Activated CD4-positive, alpha-beta memory T cell treated with anti-CD3 and anti-CD28 coated beads, Interleukin-2, amount 10 ng/mL, durations not matched to agents 7 days and 5 days (primary cell): ENCODE results near the gene UFSP1. TPM values are rescaled to one million over a fixed set of nuclear protein-coding genes. Genes with fewer than 3 reads are reported as not detected.

Experiments
- CTCF ChIA-PET: fragments of 350-600 bp; sonication (Branson Sonifier 250); formaldehyde crosslinking; loops from one replicate; lab custom pipeline; 2021; ENCODE audit warnings: antibody characterized with exemption, inconsistent platforms; lab: Charles Lee
- POLR2A ChIA-PET: fragments of 350-600 bp; sonication (Branson Sonifier 250); formaldehyde crosslinking; loops from one replicate; lab custom pipeline; 2021; ENCODE audit warnings: antibody characterized with exemption; lab: Charles Lee
- DNase-seq: peaks from one replicate; pipeline ENCODE4 v3.0.0-alpha.2; 2020
- H3K27ac Mint-ChIP-seq: one replicate; pipeline ENCODE4 v1.8.0; 2021; ENCODE audit warnings: mild to moderate bottlenecking, mixed read lengths
- H3K27me3 Mint-ChIP-seq: one replicate; pipeline ENCODE4 v1.8.0; 2021; ENCODE audit warnings: mixed read lengths
- H3K36me3 Mint-ChIP-seq: one replicate; pipeline ENCODE4 v1.8.0; 2021; ENCODE audit warnings: low read depth, mixed read lengths
- H3K4me1 Mint-ChIP-seq: one replicate; pipeline ENCODE4 v1.8.0; 2021; ENCODE audit warnings: mixed read lengths
- H3K4me3 Mint-ChIP-seq: one replicate; pipeline ENCODE4 v1.8.0; 2021; ENCODE audit warnings: mild to moderate bottlenecking, mixed read lengths
- H3K9me3 Mint-ChIP-seq: one replicate; pipeline ENCODE4 v1.8.0; 2021; ENCODE audit warnings: mixed read lengths
- total RNA-seq, 2 experiments: library from RNA; stranded (reverse); gene quantifications; one replicate each; pipeline ENCODE4 v1.2.3, GENCODE V29; 2021

The UFSP1 gene
- total RNA-seq, 2 experiments from 2014 or later: 2.1 to 3.0 TPM

DNA sequence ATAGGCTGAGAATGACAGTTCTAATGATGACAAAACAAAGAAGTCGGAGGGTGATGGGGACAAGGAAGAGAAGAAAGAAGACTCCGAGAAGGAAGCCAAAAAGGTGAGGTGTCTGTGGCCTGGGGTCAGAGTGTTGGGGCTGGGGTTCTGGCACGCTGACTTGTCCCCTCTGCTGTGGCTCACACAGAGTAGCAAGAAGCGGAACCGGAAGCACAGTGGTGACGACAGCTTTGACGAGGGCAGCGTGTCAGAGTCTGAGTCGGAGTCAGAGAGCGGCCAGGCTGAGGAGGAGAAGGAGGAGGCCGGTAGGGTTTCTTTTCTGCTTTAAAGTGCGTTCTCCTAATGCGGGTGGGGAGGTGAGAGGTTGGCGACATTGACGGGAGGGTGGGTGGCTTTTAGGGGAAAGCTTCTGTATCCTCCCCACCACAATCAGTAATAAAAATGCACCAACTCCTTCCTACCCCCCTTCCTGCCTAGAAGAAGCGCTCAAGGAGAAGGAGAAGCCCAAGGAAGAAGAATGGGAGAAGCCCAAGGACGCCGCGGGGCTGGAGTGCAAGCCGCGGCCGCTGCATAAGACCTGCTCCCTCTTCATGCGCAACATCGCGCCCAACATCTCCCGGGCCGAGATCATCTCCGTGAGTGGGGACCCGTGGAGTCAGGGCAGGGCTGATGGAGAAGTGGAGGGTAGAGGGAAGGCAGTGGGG is 4.6 kb downstream of the UFSP1 start:
- peaks cover 68% of the 10 kb centered on the region for H3K4me1 Mint-ChIP-seq
- DNase-seq: peak; percentile 58
- no peaks in the 10 kb centered on the region for H3K9me3 Mint-ChIP-seq
- POLR2A ChIA-PET: interaction anchor here (1.5 to 7.4 kb wide), 2 partner anchors 9 to 179 kb away, joined by 3 to 251 read pairs; partner anchors contain the start of genes POP7 and SRRT
- H3K36me3 Mint-ChIP-seq: peaks cover 82% of the 10 kb centered on the region
- peak overlapping the region; percentile 95 for H3K27ac Mint-ChIP-seq
- no peaks in the 10 kb centered on the region for H3K27me3 Mint-ChIP-seq
- H3K4me3 Mint-ChIP-seq: peak overlapping the region; percentile 65
- CTCF ChIA-PET: interaction anchor here (0.7 kb wide), 1 partner anchor 33 kb away, joined by 3 read pairs; the partner anchor contains the start of gene SLC12A9

DNA sequence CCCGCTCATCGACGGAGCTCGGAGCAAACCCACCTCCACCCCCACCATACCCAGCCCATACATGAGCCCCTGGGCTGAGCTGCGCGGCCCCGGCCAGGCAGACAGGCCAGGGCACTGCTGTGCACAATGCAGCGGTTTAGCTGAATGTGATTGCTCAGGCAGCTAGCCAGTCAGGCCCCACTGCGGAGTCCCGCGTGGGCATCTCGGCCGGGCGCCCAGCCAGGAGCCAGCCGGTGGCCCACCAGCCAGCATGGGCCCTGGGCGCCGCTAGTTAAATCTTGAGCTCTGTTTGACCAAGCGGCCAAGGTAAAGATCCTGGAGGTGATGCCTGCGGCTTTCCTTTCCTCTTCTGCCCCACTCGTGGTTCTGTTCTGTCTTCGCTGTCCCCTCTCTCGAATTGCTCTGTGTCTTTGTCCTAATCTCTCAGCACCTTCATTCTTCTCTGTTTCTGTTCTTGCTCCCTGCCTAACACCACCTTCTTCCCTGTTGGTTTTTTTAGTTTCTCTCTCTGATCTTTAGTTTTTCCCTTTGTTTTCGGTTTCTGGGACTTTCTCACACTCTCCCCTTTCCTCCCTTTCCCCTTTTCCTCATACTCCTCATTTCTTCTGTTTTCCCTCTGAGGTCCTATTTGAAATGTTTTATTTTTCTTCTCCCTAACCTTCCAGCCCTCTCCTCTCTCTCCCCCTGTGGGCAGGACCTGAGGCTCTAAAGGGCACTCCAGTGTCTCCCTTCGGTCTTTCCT is 6.6 kb downstream of the UFSP1 start:
- Mint-ChIP-seq H3K9me3 (no peaks in the 10 kb centered on the region), H3K4me1 (peaks cover 77% of the 10 kb centered on the region), H3K27me3 (no peaks in the 10 kb centered on the region), H3K4me3 (no peak overlapping the region), H3K36me3 (peaks cover 93% of the 10 kb centered on the region), H3K27ac (no peak overlapping the region)
- ChIA-PET POLR2A (interaction anchor here (7.4 kb wide), 1 partner anchor 7 kb away, joined by 251 read pairs; the partner anchor contains the start of gene SRRT), CTCF (no interaction called here)
- DNase-seq: no peak

DNA sequence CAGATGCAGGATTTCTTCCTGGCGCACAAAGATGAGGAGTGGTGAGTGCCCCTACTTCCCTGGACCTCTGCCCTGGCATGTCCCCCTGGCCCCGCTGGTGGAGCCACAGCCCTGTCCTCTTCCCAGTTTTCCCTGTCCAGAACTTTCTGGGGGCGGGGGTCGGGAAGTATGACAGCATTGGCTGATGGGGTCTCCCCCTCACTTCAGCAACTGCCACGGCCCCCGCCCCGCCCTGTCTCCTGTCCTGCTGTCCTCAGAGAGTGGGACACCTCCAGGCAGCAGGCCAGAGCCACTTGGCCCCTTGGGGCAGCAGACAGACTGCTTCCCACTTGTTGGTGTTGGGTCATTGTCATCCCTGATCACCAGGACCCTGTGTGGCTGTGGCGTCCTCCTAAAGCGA is 7.3 kb downstream of the UFSP1 start:
- no peak for DNase-seq
- Mint-ChIP-seq H3K4me3 (no peak overlapping the region), H3K4me1 (peaks cover 74% of the 10 kb centered on the region), H3K36me3 (peaks cover 90% of the 10 kb centered on the region), H3K27me3 (no peaks in the 10 kb centered on the region), H3K9me3 (no peaks in the 10 kb centered on the region), H3K27ac (no peak overlapping the region)
- ChIA-PET POLR2A (interaction anchor here (1.5 kb wide), 1 partner anchor 177 kb away, joined by 4 read pairs; the partner anchor contains the start of gene POP7), CTCF (no interaction called here)

DNA sequence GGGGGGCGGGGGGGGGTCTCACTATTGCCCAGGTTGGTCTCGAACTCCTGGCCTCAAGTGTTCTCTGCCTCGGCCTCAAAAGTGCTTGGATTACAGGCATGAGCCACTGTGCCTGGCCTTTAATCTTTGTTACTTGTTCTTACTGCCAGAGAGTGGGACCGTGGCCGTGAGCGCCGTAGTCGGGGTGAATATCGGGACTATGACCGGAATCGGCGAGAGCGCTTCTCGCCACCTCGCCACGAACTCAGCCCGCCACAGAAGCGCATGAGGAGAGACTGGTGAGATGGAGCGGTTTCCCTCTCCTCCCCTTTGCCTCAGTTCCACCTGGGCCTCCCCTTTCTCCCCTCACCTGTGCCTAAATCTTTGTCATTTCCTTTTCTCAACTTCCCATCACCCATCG is 8.4 kb downstream of the UFSP1 start:
- POLR2A ChIA-PET: interaction anchor here (1.5 kb wide), 1 partner anchor 176 kb away, joined by 4 read pairs; the partner anchor contains the start of gene POP7
- peaks cover 72% of the 10 kb centered on the region for H3K4me1 Mint-ChIP-seq
- CTCF ChIA-PET: no interaction called here
- no peak for DNase-seq
- peaks cover 88% of the 10 kb centered on the region for H3K36me3 Mint-ChIP-seq
- H3K9me3 Mint-ChIP-seq: no peaks in the 10 kb centered on the region
- H3K4me3 Mint-ChIP-seq: no peak overlapping the region
- no peaks in the 10 kb centered on the region for H3K27me3 Mint-ChIP-seq
- H3K27ac Mint-ChIP-seq: no peak overlapping the region

DNA sequence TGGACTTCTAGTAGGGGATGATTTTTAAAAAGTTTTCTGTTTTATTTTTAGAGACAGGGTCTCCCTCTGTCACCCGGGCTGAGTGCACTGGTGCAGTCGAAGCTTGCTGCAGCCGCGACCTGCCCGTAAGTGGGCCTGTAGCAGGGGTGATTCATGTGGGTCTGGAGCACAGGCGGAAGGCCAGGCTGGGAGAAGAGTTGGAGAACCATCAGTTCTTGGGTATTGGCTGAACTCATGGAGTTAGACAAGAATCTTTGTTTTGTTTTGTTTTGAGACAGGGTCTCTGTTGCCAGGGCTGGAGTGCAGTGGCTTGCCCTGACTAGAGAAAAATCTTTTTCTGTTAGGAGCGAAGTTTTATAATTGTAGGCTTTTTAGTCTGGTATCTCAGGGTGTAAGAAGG is 8.9 kb downstream of the UFSP1 start:
- DNase-seq: no peak
- CTCF ChIA-PET: no interaction called here
- no peak overlapping the region for H3K27ac Mint-ChIP-seq
- no peaks in the 10 kb centered on the region for H3K27me3 Mint-ChIP-seq
- H3K4me1 Mint-ChIP-seq: peaks cover 70% of the 10 kb centered on the region
- H3K36me3 Mint-ChIP-seq: peaks cover 86% of the 10 kb centered on the region
- H3K9me3 Mint-ChIP-seq: no peaks in the 10 kb centered on the region
- POLR2A ChIA-PET: no interaction called here
- H3K4me3 Mint-ChIP-seq: no peak overlapping the region

DNA sequence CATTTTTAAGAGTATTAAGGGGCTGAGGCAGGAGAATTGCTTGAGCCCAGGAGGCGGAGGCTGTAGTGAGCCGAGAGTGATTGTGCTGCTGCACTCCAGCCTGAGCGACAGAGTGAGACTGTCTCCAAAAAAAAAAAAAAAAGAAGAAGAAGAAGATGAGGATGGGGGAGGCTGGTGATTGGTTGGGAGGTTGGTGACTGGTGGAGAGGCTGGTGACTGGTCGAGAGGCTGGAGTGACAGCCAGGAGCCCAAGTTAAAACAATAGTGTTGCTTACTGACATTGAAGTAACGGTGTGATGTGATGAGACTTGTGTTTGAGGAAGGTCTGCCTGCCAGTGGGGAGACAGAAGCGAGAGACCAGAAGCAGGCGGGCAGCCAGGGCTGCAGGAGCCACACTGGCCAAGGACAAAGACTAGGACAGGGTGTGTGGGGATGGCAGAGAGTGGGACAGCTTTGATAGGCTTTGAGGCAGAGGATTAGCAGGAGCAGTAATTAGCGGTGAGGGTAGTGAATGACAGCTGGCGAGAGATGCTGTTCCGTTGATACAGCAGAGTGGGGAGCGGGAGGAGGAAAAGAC is 9.7 kb downstream of the UFSP1 start:
- H3K27ac Mint-ChIP-seq: peak overlapping the region; percentile 1
- ChIA-PET POLR2A (interaction anchor here (6.6 kb wide), 1 partner anchor 7 kb away, joined by 251 read pairs; the partner anchor contains the start of gene UFSP1), CTCF (no interaction called here)
- H3K36me3 Mint-ChIP-seq: peaks cover 84% of the 10 kb centered on the region
- DNase-seq: no peak
- H3K27me3 Mint-ChIP-seq: no peaks in the 10 kb centered on the region
- no peak overlapping the region for H3K4me3 Mint-ChIP-seq
- H3K4me1 Mint-ChIP-seq: peaks cover 70% of the 10 kb centered on the region
- no peaks in the 10 kb centered on the region for H3K9me3 Mint-ChIP-seq

DNA sequence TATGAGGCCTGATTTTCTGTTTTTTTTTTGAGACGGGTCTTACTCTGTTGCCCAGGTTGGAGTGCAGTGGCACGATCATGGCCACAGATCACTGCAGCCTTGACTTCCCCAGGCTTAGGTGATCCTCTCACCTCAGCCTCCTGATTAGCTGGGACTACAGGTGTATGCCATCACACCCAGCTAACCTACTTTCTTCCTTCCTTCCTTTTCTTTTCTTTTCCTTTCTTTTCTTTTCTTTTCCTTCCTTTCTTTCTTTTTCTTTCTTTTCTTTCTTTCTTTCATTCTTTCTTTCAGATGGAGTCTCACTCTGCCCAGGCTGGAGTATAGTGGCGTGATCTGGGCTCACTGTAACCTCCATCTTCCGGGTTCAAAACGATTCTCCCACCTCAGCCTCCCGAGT is 10.8 kb downstream of the UFSP1 start:
- Mint-ChIP-seq H3K9me3 (no peaks in the 10 kb centered on the region), H3K36me3 (peaks cover 85% of the 10 kb centered on the region), H3K4me3 (no peak overlapping the region), H3K27me3 (no peaks in the 10 kb centered on the region), H3K27ac (peak overlapping the region; percentile 56), H3K4me1 (peaks cover 70% of the 10 kb centered on the region)
- POLR2A ChIA-PET: interaction anchor here (0.6 to 6.6 kb wide), 2 partner anchors 8 to 25 kb away, joined by 3 to 251 read pairs; partner anchors contain the start of gene UFSP1
- CTCF ChIA-PET: interaction anchor here (1.2 to 1.7 kb wide), 3 partner anchors 9 to 27 kb away, joined by 3 to 6 read pairs (median 5); partner anchors contain the start of gene SLC12A9
- DNase-seq: no peak

DNA sequence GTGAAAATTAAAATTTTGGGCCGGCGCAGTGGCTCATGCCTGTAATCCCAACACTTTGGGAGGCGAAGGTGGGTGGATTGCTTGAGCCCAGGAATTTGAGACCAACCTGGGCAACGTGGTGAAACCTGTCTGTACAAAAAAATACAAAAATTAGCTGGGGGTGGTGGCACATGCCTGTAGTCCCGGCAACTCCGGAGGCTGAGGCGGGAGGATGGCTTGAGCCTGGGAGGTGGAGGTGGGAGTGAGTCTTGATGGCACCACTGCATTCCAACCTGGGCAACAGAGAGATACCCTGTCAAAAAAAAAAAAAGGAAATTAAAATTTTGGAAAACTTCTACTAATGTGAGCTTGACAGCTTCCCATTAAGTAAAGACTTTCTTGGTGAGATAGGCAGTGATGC is 11.5 kb downstream of the UFSP1 start:
- Mint-ChIP-seq H3K4me3 (no peak overlapping the region), H3K27ac (no peak overlapping the region), H3K4me1 (peaks cover 66% of the 10 kb centered on the region), H3K9me3 (no peaks in the 10 kb centered on the region), H3K27me3 (no peaks in the 10 kb centered on the region), H3K36me3 (peaks cover 82% of the 10 kb centered on the region)
- no peak for DNase-seq
- ChIA-PET POLR2A (interaction anchor here (0.6 to 6.6 kb wide), 2 partner anchors 9 to 24 kb away, joined by 3 to 251 read pairs; partner anchors contain the start of gene UFSP1), CTCF (interaction anchor here (1.2 to 1.7 kb wide), 4 partner anchors 8 to 26 kb away, joined by 3 to 6 read pairs (median 5); partner anchors contain the start of gene SLC12A9)

DNA sequence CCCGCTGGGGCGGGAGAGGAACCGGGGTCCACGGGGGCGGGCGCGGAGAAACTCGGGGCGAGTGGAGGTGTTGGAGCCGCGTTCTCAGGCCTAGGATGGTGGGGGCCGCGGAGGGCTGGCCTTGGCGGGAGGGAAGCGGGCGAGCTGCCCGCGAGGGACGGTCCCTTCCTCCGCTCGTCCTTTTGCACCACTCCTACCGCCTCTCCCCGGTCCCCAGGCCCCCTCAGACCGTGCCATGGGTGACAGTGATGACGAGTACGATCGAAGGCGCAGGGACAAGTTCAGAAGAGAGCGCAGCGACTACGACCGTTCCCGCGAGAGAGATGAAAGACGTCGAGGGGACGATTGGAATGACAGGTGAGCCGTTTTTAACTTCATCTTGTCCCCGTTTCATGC is 14.2 kb downstream of the UFSP1 start:
- Mint-ChIP-seq H3K4me1 (peaks cover 64% of the 10 kb centered on the region), H3K27ac (peak overlapping the region; percentile 97), H3K36me3 (peaks cover 76% of the 10 kb centered on the region), H3K4me3 (peak overlapping the region; percentile 98), H3K9me3 (no peaks in the 10 kb centered on the region), H3K27me3 (no peaks in the 10 kb centered on the region)
- peak; percentile 55 for DNase-seq
- ChIA-PET CTCF (interaction anchor here (0.6 to 2.3 kb wide), 7 partner anchors 11 to 368 kb away, joined by 3 to 14 read pairs (median 8); partner anchors contain the start of genes MOSPD3, PLOD3, POP7 and SLC12A9), POLR2A (interaction anchor here (0.6 to 6.6 kb wide), 36 partner anchors 8 to 1375 kb away, joined by 3 to 251 read pairs (median 5); partner anchors contain the start of genes AP4M1, FBXO24, LRCH4 and MCM7)

DNA sequence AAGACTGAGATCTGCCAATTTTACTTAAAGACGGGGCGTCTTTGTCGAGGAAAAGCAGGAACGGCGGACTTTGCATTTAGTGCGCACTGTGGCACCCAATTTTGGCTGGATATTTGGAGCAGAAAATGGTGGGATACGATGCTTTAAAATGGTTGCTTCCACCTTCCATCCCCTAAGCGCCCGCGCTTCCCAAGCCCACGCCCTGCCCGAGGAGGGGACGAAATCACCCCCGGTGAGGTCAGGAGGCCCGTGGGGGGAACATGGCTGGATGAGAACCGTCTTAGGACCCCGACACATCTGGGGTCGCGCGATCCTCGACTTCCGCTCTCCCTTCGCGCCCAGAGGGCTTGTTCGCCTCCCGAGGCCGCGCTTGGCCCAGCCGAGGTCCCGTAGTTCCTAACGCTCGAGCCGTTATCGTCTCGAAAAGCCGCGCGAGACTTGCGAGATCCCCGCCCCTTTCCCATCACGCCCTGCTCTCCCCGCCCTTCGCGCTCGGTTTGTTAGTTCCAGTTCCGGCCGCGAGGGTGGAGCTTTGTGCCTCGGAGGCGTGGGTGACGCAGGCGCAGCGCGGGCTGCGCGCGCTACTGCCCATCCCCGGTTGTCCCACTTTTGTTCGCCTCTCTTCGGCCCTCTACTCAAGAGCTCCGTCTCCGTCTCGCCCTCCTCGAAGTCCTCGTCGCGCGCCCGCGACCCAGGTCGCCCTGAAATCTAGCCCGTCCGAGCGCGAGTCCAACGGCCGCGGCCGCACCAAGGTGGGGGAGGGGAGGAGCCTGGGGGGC is 14.7 kb downstream of the UFSP1 start, which contains the start of gene SRRT:
TSS of gene SRRT (plus strand) at position 527 of the 779 bp plus-strand sequence. CDS start 488 bp downstream, outside the sequence.
- Mint-ChIP-seq H3K27ac (peak within 1 kb of the TSS; percentile 97), H3K4me1 (peaks cover 60% of the 10 kb centered on the region), H3K36me3 (peaks cover 74% of the 10 kb centered on the region), H3K9me3 (no peaks in the 10 kb centered on the region), H3K27me3 (no peaks in the 10 kb centered on the region), H3K4me3 (peak within 1 kb of the TSS; percentile 98)
- ChIA-PET CTCF (interaction anchor here (0.6 to 2.3 kb wide), 8 partner anchors 12 to 369 kb away, joined by 3 to 14 read pairs (median 8); partner anchors contain the start of genes MOSPD3, PLOD3, POP7 and SLC12A9), POLR2A (interaction anchor here (0.7 to 6.6 kb wide), 37 partner anchors 8 to 1375 kb away, joined by 3 to 251 read pairs (median 5); partner anchors contain the start of genes AP1S1, AP4M1, FBXO24 and LRCH4)
- peak; percentile 99 for DNase-seq

DNA sequence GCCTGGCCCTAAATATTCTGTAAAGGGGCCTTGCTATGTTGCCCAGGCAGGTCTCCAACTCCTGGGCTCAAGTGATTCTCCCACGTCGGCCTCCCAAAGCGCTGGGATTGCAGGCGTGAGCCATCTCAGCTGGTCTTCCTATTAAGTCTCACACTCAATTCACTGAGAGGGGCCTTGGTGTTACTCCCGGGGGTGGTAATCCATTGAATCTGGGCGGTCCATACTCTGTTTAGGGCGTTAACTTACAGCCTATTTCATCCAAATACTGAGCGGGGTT is 15.3 kb downstream of the UFSP1 start:
- no peak for DNase-seq
- no peaks in the 10 kb centered on the region for H3K27me3 Mint-ChIP-seq
- H3K9me3 Mint-ChIP-seq: no peaks in the 10 kb centered on the region
- H3K36me3 Mint-ChIP-seq: peaks cover 69% of the 10 kb centered on the region
- peaks cover 55% of the 10 kb centered on the region for H3K4me1 Mint-ChIP-seq
- CTCF ChIA-PET: interaction anchor here (2.3 kb wide), 1 partner anchor 22 kb away, joined by 14 read pairs; the partner anchor contains the start of gene SLC12A9
- H3K27ac Mint-ChIP-seq: peak overlapping the region; percentile 97
- H3K4me3 Mint-ChIP-seq: peak overlapping the region; percentile 98
- POLR2A ChIA-PET: interaction anchor here (1.1 to 6.6 kb wide), 6 partner anchors 13 to 754 kb away, joined by 3 to 251 read pairs (median 15); partner anchors contain the start of genes FBXO24, LRCH4, MOSPD3 and SLC12A9
